DMS79 treated with DMSO at 0.1 percent for 48 hours (cell line): ENCODE data around the gene MOCS2.

Source experiments
- DNase-seq: peaks from one replicate; lab custom pipeline; 2025; lab: John Stamatoyannopoulos, UW

Gene MOCS2

DNA sequence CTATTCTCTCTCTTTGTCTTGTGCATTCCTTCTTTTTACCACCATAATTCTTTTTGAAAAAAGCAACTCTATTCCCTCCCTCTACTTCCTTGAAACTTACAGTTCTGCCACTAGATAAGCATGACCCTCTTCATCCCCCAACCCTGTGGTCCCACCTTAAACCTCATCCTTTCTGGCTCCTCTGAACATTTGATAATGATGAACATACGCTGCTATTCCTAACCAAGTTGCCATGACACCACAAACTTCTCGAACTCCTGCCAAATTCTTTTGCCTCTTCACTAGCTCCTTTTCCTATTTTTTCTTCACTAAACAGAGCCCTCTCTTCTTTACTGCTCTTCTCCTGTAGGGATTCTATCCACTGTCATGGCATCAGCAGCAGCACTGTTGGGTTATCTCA, 57.1 kb downstream of the MOCS2 start:
- no peak for DNase-seq

DNA sequence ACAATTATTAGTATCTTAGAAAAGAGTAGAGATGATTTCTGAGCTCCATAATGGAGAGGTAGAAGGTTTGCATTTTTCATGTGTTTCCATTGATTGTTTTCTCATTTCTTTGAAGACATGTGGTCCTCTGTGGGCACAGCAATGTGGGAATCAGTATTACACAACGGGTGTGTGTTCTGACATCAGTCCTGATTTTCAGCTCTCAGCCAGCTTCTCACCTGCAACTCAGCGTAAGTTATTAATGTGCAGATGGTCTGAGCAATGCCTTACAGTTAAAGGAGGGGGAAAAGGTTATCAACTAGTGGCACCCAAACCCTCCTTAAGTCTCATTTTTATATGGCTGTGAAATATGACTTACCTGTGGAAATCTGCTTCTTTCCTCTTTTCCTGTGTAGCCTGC, 61.3 kb downstream of the MOCS2 start:
- DNase-seq = no peak
